C1 segment of cervical spinal cord (tissue), 14 donors: ENCODE measurements around the gene ACSL4.
"Not testable (repeated sequence)": the region's sequence is repeated elsewhere in the genome, so short reads cannot be mapped to it uniquely, and the experiment has no call there.

Experiments
- DNase-seq, 14 donors: peaks; one replicate each; lab custom pipeline; 2025; lab: John Stamatoyannopoulos, UW

The ACSL4 gene

GRCh38 chrX:109672239-109672638 is 60.8 kb downstream of the ACSL4 start:
- DNase-seq: no peak

GRCh38 chrX:109671170-109671569 is 61.9 kb downstream of the ACSL4 start:
- not testable (repeated sequence) for DNase-seq

GRCh38 chrX:109667986-109668385 is 65.1 kb downstream of the ACSL4 start:
- no peak for DNase-seq

DNA sequence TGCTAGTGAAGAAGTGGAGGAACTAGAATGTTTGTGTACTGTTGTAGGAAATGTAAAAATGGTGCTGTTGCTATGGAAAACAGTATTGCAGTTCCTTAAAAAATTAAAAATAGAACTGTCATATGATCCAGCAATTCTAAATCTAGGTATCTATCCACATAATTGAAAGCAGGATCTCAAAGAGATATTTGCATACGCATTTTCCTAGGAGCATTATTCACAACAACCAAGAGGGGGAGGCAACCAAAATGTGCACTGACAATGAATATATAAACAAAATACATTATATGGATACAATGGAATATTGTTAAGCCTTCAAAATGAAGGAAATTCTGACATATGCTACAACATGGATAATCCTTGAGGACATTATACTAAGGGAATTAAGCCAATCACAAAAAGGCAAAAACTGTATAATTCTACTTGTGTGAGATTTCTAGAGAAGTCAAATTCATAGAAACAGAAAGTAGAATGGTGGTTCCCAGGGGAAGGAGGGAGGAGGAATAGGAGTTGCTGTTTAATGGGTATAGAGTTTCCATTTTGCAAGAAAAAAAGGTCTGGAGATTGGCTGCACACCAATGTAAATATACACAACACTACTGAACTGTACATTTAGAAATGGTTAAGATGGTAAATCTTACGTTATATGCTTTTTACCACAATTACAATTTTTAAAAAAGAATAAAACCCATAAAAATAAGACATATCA is 72.5 kb downstream of the ACSL4 start:
- no peak for DNase-seq

DNA sequence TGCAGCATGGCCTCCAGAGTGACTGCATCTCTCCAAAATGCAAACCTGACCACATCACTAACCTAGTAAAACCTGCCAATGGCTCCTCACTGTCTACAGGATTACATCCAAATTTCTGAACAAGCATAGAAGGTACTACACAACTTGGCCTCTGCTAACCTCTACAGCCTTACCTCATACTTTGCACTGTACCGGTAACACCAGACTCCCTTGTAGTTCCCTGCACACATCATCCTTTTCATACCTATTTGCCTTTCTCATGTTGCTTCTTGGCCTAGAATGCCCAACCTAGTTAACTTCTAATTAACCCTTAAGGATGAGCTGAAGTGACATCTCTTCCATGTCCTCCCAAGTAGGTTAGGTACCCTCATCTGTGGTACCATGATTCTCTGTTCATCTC is 74.7 kb downstream of the ACSL4 start:
- DNase-seq: no peak

GRCh38 chrX:109657364-109657763 is 75.7 kb downstream of the ACSL4 start:
- not testable (repeated sequence) for DNase-seq

- DNase-seq: no peak
Observed at GRCh38 chrX:109656774-109657173, 76.3 kb downstream of the ACSL4 start.

- DNase-seq: no peak
Observed at GRCh38 chrX:109655502-109656201, 77.4 kb downstream of the ACSL4 start.

GRCh38 chrX:109654516-109655109 is 78.4 kb downstream of the ACSL4 start:
- no peak for DNase-seq

DNA sequence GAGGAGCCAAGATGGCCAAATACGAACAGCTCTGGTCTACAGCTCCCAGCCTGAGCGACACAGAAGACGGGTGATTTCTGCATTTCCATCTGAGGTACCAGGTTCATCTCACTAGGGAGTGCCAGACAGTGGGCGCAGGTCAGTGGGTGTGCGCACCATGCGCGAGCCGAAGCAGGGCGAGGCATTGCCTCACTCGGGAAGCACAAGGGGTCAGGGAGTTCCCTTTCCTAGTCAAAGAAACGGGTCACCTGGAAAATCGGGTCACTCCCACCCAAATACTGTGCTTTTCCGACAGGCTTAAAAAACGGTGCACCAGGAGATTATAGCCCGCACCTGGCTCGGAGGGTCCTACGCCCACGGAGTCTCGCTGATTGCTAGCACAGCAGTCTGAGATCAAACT is 88.4 kb downstream of the ACSL4 start:
- DNase-seq: not testable (repeated sequence)

GRCh38 chrX:109643687-109644086 is 89.4 kb downstream of the ACSL4 start:
- DNase-seq: no peak

- no peak for DNase-seq
Observed at GRCh38 chrX:109638158-109638557, 94.9 kb downstream of the ACSL4 start.

DNA sequence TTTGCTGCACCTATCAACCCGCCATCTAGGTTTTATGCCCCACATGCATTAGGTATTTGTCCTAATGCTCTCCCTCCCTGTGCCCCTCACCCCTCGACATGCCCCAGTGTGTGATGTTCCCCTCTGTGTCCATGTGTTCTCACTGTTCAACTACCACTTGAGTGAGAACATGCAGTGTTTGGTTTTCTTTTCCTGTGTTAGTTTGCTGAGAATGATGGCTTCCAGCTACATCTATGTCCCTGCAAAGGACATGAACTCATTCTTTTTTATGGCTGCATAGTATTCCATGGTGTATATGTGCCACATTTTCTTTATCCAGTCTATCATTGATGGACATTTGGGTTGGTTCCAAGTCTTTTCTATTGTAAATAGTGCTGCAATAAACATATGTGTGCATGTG is 95.6 kb downstream of the ACSL4 start:
- not testable (repeated sequence) for DNase-seq

- DNase-seq: peak in 1 of 14 donors; percentile 0
Observed at GRCh38 chrX:109635146-109635545, 97.9 kb downstream of the ACSL4 start.

DNA sequence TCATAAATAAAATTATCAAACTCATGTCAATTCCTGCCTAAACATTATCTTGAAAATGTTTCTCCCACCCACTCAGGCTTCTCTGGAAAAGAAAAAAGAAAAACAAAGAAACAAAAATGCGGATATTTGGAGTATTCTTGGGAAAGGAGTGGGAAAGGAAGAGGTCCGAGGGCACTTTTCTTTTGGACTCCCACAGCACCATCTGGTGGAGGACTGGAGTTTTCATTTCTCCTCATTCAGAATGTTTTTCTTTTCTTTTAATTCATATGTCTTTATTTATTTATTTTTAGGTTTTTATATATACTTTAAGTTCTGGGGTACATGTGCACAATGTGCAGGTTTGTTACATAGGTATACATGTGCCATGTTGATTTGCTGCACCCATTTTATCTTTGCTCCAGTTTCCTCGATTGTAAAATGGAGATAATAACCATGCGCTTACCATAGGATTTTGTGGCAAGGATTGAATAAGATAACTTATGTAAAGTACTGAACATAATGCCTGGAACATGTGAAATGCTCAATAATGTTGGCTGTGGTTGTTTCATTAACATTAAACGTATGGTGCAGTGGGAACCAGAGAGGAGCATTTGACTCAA is 100.1 kb downstream of the ACSL4 start:
- DNase-seq: peak in 1 of 14 donors; percentile 2

GRCh38 chrX:109629310-109629709 is 103.7 kb downstream of the ACSL4 start:
- DNase-seq: peak in 4 of 14 donors; percentile 1 to 67 (median 2)

- no peak for DNase-seq
Observed at GRCh38 chrX:109626637-109627036, 106.4 kb downstream of the ACSL4 start.

GRCh38 chrX:109624641-109625616 is 108.1 kb downstream of the ACSL4 start, which contains the start of gene KCNE5:
KCNE5 (minus strand) TSS chrX:109625172; CDS start chrX:109625020, 152 bp downstream.
- peak in 5 of 14 donors; percentile 4 to 47 (median 11) for DNase-seq

DNA sequence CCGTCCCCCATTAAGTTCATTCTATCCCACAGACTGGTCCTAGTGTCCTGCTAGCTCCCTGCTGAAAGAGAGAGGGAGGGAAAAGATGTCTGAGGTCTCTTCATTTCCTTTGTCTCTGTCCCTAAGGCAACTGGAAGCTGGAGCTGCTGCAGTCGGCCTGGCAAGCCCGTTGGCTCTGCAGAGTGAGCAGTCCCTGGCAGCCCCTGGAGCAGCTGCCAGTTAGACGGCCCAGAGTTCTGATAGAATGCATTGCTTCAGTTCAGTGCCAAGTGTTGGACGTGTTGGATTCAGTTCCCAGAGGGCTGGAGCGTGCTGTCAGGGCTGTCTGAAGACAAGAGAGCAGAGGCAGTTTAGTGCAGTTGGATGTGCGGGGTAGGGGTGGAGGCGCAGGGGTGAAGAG is 109.1 kb downstream of the ACSL4 start:
- DNase-seq: peak in 6 of 14 donors; percentile 2 to 39 (median 26)

DNA sequence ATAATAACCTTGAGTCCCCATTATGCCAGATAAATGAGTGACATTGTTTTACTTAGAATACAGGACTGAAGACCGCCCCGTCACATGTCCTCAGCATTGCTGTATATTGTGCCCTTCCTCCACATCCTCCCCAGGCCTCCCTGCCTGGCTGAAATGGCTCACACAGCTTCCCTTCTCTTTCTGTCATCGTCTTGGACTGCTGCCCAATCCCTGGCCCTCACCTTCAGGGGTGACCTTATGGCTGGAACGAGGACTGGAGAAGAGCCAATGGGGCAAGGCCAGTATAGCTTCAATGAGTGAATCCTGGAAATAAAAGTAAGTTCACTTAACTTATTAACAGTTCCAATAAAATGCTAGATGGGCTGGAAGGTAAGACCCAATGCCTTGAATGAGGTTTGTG is 110.8 kb downstream of the ACSL4 start:
- DNase-seq: no peak

- DNase-seq: peak in 1 of 14 donors; percentile 55
Observed at GRCh38 chrX:109619771-109620170, 113.3 kb downstream of the ACSL4 start.
